MM.1S (cell line): ENCODE data around the gene FYB1.

ENCODE experiments used
- DNase-seq: peaks from one replicate; pipeline ENCODE4 v3.0.0-alpha.2; 2015
- H2AFZ ChIP-seq: fragments of 300-600 bp; sonication (generic); 2 replicates; pipeline ENCODE4 v1.6.0; 2016; ENCODE audit warnings: antibody characterized with exemption, low read length
- H3F3A ChIP-seq: fragments of 300-600 bp; sonication (generic); 2 replicates; pipeline ENCODE4 v1.6.1; 2016; ENCODE audit warnings: mild to moderate bottlenecking, antibody characterized with exemption, low read length, moderate library complexity, mixed read lengths; ENCODE audit not compliant: insufficient read depth
- H3K27ac ChIP-seq: fragments of 300-600 bp; sonication (generic); 2 replicates; pipeline ENCODE4 v1.5.1; 2016; ENCODE audit warnings: mild to moderate bottlenecking, low read length
- H3K27me3 ChIP-seq: fragments of 300-600 bp; sonication (generic); replicated peaks from 2 replicates; pipeline ENCODE4 v1.6.0; 2016; ENCODE audit warnings: low read length; ENCODE audit not compliant: insufficient read depth
- H3K36me3 ChIP-seq: fragments of 300-600 bp; sonication (generic); replicated peaks from 2 replicates; pipeline ENCODE4 v1.6.1; 2016; ENCODE audit warnings: mild to moderate bottlenecking, low read length, mixed read lengths; ENCODE audit not compliant: insufficient read depth
- H3K4me1 ChIP-seq: fragments of 300-600 bp; sonication (generic); 2 replicates; pipeline ENCODE4 v1.6.1; 2016; ENCODE audit warnings: low read length, mixed read lengths
- H3K4me2 ChIP-seq: fragments of 300-600 bp; sonication (generic); 2 replicates; pipeline ENCODE4 v1.6.0; 2016; ENCODE audit warnings: low read depth, low read length
- H3K4me3 ChIP-seq: fragments of 300-600 bp; sonication (generic); 2 replicates; pipeline ENCODE4 v1.5.1; 2016; ENCODE audit warnings: low read length, mixed read lengths
- H3K79me2 ChIP-seq: fragments of 300-600 bp; sonication (generic); 2 replicates; pipeline ENCODE4 v1.6.1; 2016; ENCODE audit warnings: mixed run types, low read length, mixed read lengths
- H3K9ac ChIP-seq: fragments of 300-600 bp; sonication (generic); 2 replicates; pipeline ENCODE4 v1.6.1; 2016; ENCODE audit warnings: low read length, mixed read lengths
- H3K9me2 ChIP-seq: fragments of 300-600 bp; sonication (generic); replicated peaks from 2 replicates; pipeline ENCODE4 v1.6.1; 2016; ENCODE audit warnings: mild to moderate bottlenecking, low read length, mixed read lengths; ENCODE audit not compliant: insufficient read depth
- H3K9me3 ChIP-seq: fragments of 300-600 bp; sonication (generic); replicated peaks from 2 replicates; pipeline ENCODE4 v1.6.1; 2016; ENCODE audit warnings: mild to moderate bottlenecking, low read length, mixed read lengths; ENCODE audit not compliant: insufficient read depth
- H4K20me1 ChIP-seq: fragments of 300-600 bp; sonication (generic); 2 replicates; pipeline ENCODE4 v1.6.1; 2016; ENCODE audit warnings: mild to moderate bottlenecking, low read length, moderate library complexity, mixed read lengths; ENCODE audit not compliant: insufficient read depth
- EZH2 ChIP-seq: fragments of 300-600 bp; sonication (generic); optimal IDR thresholded peaks from 2 replicates; pipeline ENCODE3; 2017; ENCODE audit warnings: low read depth, mild to moderate bottlenecking, antibody characterized with exemption, low read length, mixed read lengths
- EZH2phosphoT487 ChIP-seq: fragments of 300-600 bp; sonication (generic); IDR thresholded peaks from 2 replicates; pipeline ENCODE4 v1.6.1; 2018; ENCODE audit warnings: antibody characterized with exemption, low read length
- TF ChIP-seq, protein P1 (sequence below): fragments of 300-600 bp; sonication (generic); IDR thresholded peaks from 2 replicates; pipeline ENCODE4 v1.5.1; 2016; ENCODE audit warnings: antibody characterized with exemption, low read length, mixed read lengths

FYB1 gene

DNA sequence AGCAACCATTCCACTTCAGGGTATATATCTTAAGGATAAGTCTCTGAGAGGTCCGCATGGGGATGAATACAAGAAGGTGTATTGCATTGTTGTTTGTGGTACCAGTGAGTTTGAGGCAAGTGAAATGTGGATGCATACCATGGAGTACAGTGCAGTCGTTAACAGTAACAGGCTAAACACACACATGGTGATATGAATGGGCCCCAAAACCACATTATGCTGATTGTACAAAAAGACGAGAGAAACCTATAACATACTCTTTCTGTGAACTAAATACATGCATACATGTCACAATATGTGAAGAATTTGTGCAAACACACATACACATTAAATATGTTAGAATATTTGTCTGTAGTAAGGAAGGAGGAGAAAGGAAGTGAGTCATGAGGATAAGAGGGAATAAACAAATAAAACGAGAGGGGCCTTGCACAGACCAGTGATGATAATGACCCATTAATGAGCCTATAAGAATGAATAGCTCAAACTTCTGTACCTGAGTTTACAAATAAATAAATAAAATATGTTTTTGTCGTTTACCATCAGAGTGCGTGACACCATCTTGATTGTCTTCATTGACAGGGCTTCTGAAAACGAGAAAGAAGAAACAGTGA, 78.7 kb downstream of the FYB1 start:
- H4K20me1 ChIP-seq, result no peaks in the 10 kb centered on the region
- H3K79me2 ChIP-seq, result no peaks in the 10 kb centered on the region
- H3K36me3 ChIP-seq, result no peaks in the 10 kb centered on the region
- TF ChIP-seq, protein P1, sequence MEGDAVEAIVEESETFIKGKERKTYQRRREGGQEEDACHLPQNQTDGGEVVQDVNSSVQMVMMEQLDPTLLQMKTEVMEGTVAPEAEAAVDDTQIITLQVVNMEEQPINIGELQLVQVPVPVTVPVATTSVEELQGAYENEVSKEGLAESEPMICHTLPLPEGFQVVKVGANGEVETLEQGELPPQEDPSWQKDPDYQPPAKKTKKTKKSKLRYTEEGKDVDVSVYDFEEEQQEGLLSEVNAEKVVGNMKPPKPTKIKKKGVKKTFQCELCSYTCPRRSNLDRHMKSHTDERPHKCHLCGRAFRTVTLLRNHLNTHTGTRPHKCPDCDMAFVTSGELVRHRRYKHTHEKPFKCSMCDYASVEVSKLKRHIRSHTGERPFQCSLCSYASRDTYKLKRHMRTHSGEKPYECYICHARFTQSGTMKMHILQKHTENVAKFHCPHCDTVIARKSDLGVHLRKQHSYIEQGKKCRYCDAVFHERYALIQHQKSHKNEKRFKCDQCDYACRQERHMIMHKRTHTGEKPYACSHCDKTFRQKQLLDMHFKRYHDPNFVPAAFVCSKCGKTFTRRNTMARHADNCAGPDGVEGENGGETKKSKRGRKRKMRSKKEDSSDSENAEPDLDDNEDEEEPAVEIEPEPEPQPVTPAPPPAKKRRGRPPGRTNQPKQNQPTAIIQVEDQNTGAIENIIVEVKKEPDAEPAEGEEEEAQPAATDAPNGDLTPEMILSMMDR, result no peak
- TF ChIP-seq EZH2phosphoT487 (no peak), EZH2 (no peak)
- no peaks in the 10 kb centered on the region for H3K9me3 ChIP-seq
- no peak overlapping the region for H3K27ac ChIP-seq
- no peaks in the 10 kb centered on the region for H3K4me1 ChIP-seq
- H3K4me2 ChIP-seq, result no peak overlapping the region
- no peaks in the 10 kb centered on the region for H3K9me2 ChIP-seq
- no peaks in the 10 kb centered on the region for H3K27me3 ChIP-seq
- no peaks in the 10 kb centered on the region for H3F3A ChIP-seq
- no peak overlapping the region for H2AFZ ChIP-seq
- H3K4me3 ChIP-seq, result no peak overlapping the region
- no peak overlapping the region for H3K9ac ChIP-seq
- no peak for DNase-seq

GRCh38 chr5:39138892-39139291, 80.5 kb downstream of the FYB1 start:
- Histone ChIP-seq H4K20me1 (no peaks in the 10 kb centered on the region), H3K79me2 (no peaks in the 10 kb centered on the region), H3K4me3 (no peak overlapping the region), H3K9me2 (no peaks in the 10 kb centered on the region), H2AFZ (no peak overlapping the region), H3F3A (no peaks in the 10 kb centered on the region), H3K36me3 (no peaks in the 10 kb centered on the region), H3K4me2 (no peak overlapping the region), H3K27me3 (no peaks in the 10 kb centered on the region), H3K4me1 (no peaks in the 10 kb centered on the region), H3K9ac (no peak overlapping the region), H3K27ac (no peak overlapping the region), H3K9me3 (no peaks in the 10 kb centered on the region)
- no peak for DNase-seq
- no peak for TF ChIP-seq EZH2phosphoT487

- H3K4me2 ChIP-seq, result peak overlapping the region; percentile 41
- H3F3A ChIP-seq, result no peaks in the 10 kb centered on the region
- no peak overlapping the region for H3K9ac ChIP-seq
- H3K4me3 ChIP-seq, result no peak overlapping the region
- 0 out of 2 replicates have a peak overlapping the region, but pooled peaks have one; percentile 18 for H2AFZ ChIP-seq
- no peaks in the 10 kb centered on the region for H3K36me3 ChIP-seq
- no peak for DNase-seq
- H4K20me1 ChIP-seq, result no peaks in the 10 kb centered on the region
- no peaks in the 10 kb centered on the region for H3K27me3 ChIP-seq
- H3K27ac ChIP-seq, result no peak overlapping the region
- no peaks in the 10 kb centered on the region for H3K79me2 ChIP-seq
- H3K4me1 ChIP-seq, result no peaks in the 10 kb centered on the region
- TF ChIP-seq EZH2, result no peak
- TF ChIP-seq EZH2phosphoT487, result no peak
- TF ChIP-seq, protein P1, result peak; percentile 18
- no peaks in the 10 kb centered on the region for H3K9me2 ChIP-seq
- no peaks in the 10 kb centered on the region for H3K9me3 ChIP-seq
Observed at GRCh38 chr5:39137819-39138451, 81.4 kb downstream of the FYB1 start.

GRCh38 chr5:39137391-39137790, 82.0 kb downstream of the FYB1 start:
- H3K27me3 ChIP-seq, result no peaks in the 10 kb centered on the region
- H3F3A ChIP-seq, result no peaks in the 10 kb centered on the region
- H4K20me1 ChIP-seq, result no peaks in the 10 kb centered on the region
- H3K27ac ChIP-seq, result no peak overlapping the region
- H3K9me3 ChIP-seq, result no peaks in the 10 kb centered on the region
- no peak for DNase-seq
- no peak overlapping the region for H3K4me3 ChIP-seq
- H2AFZ ChIP-seq, result 0 out of 2 replicates have a peak overlapping the region, but pooled peaks have one; percentile 18
- H3K4me2 ChIP-seq, result peak overlapping the region; percentile 41
- no peaks in the 10 kb centered on the region for H3K9me2 ChIP-seq
- no peaks in the 10 kb centered on the region for H3K4me1 ChIP-seq
- no peak overlapping the region for H3K9ac ChIP-seq
- H3K36me3 ChIP-seq, result no peaks in the 10 kb centered on the region
- TF ChIP-seq EZH2 (no peak), EZH2phosphoT487 (no peak)
- TF ChIP-seq, protein P1, result no peak
- H3K79me2 ChIP-seq, result no peaks in the 10 kb centered on the region
